Gastroesophageal sphincter (tissue), 4 donors: ENCODE measurements around the gene ITK. TPM values are rescaled to one million over a fixed set of nuclear protein-coding genes. Genes with fewer than 3 reads are reported as not detected.

Source experiments
- ATAC-seq: fragments of 150-250 bp; one replicate; pipeline ENCODE4 v1.9.1; 2016; ENCODE audit warnings: mild to moderate bottlenecking, moderate library complexity
- H3K27ac ChIP-seq, 4 donors: fragments of 200-600 bp; sonication (generic) in 3 of 4; 1 replicate in 3 of 4; 2 replicates in 1 of 4; pipeline ENCODE4 v1.5.1; 2016 to 2019
- H3K27me3 ChIP-seq: fragments of 200-600 bp; sonication (generic); one replicate; pipeline ENCODE4 v1.5.1; 2019
- H3K36me3 ChIP-seq, 2 donors: fragments of 200-600 bp; sonication (generic); one replicate each; pipeline ENCODE4 v1.5.1; 2019; ENCODE audit warnings: control low read depth in 1 of 2
- H3K4me1 ChIP-seq, 3 donors: fragments of 200-600 bp; sonication (generic); 1 replicate in 2 of 3; 2 replicates in 1 of 3; pipeline ENCODE4 v1.5.1; 2016 to 2019; ENCODE audit warnings: control low read depth in 2 of 3
- H3K4me3 ChIP-seq, 2 donors: fragments of 200-600 bp; sonication (generic); one replicate each; pipeline ENCODE4 v1.5.1; 2019; ENCODE audit warnings: mild to moderate bottlenecking in 1 of 2, moderate library complexity in 1 of 2
- H3K9me3 ChIP-seq, 3 donors: fragments of 200-600 bp; sonication (generic); one replicate each; pipeline ENCODE4 v1.5.1; 2017 to 2019; ENCODE audit warnings: control low read depth in 2 of 3
- EP300 ChIP-seq: sonication (generic); formaldehyde crosslinking; IDR thresholded peaks from one replicate; pipeline ENCODE4 v1.6.1; 2017; ENCODE audit warnings: antibody characterized with exemption, mild to moderate bottlenecking
- POLR2A ChIP-seq, 2 donors: fragments of 450-650 bp; IDR thresholded peaks; one replicate each; pipeline ENCODE4 v1.6.1; 2017; ENCODE audit warnings: antibody characterized with exemption in 2 of 2, mild to moderate bottlenecking in 2 of 2, moderate library complexity in 1 of 2
- POLR2AphosphoS5 ChIP-seq: sonication (generic); formaldehyde crosslinking; IDR thresholded peaks from one replicate; pipeline ENCODE4 v1.6.1; 2017; ENCODE audit warnings: antibody characterized with exemption
- WGBS, 2 donors: methylation state at CpG; one replicate each; pipeline ENCODE4 v1.1.5; 2018; ENCODE audit warnings: low coverage in 1 of 2; 5-methylcytosine and 5-hydroxymethylcytosine counted together
- total RNA-seq, 4 donors: library from RNA; depleted of rRNA; stranded (reverse); fragments of >200 nt; gene quantifications; one replicate each; pipeline ENCODE4 v1.1.0, GENCODE V29; 2016
- TF ChIP-seq, protein P1 (sequence below), 4 experiments: fragments of 200-600 bp in 2 of 4; fragments of 450-650 bp in 2 of 4; sonication (generic) in 1 of 4; IDR thresholded peaks; one replicate each; pipeline ENCODE4 v1.5.1; 2017 to 2019; ENCODE audit warnings: antibody characterized with exemption in 4 of 4, mild to moderate bottlenecking in 2 of 4, moderate library complexity in 2 of 4

ITK gene
- total RNA-seq, 4 donors from 2014 or later = 0.52 to 3.1 (median 1.8) TPM

- H3K27ac ChIP-seq = no peak overlapping the region
- no peaks in the 10 kb centered on the region for H3K27me3 ChIP-seq
- no peaks in the 10 kb centered on the region for H3K9me3 ChIP-seq
- H3K4me1 ChIP-seq = peaks cover 0 to 20% (median 0%) of the 10 kb centered on the region in 3 donors
- TF ChIP-seq POLR2AphosphoS5 = no peak
- TF ChIP-seq EP300 = no peak
- TF ChIP-seq, protein P1, sequence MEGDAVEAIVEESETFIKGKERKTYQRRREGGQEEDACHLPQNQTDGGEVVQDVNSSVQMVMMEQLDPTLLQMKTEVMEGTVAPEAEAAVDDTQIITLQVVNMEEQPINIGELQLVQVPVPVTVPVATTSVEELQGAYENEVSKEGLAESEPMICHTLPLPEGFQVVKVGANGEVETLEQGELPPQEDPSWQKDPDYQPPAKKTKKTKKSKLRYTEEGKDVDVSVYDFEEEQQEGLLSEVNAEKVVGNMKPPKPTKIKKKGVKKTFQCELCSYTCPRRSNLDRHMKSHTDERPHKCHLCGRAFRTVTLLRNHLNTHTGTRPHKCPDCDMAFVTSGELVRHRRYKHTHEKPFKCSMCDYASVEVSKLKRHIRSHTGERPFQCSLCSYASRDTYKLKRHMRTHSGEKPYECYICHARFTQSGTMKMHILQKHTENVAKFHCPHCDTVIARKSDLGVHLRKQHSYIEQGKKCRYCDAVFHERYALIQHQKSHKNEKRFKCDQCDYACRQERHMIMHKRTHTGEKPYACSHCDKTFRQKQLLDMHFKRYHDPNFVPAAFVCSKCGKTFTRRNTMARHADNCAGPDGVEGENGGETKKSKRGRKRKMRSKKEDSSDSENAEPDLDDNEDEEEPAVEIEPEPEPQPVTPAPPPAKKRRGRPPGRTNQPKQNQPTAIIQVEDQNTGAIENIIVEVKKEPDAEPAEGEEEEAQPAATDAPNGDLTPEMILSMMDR (IDR thresholded peaks at IDR 0.05) = no peak
- TF ChIP-seq POLR2A (IDR thresholded peaks at IDR 0.05) = no peak
- H3K36me3 ChIP-seq = peaks cover 0 to 4% of the 10 kb centered on the region in 2 donors
- H3K4me3 ChIP-seq = no peak overlapping the region
- 67 to 78% methylated on average over 2 to 6 of the region's 6 CpGs for WGBS, 2 donors
- no peak for ATAC-seq
Observed at GRCh38 chr5:157290156-157290980, 109.7 kb downstream of the ITK start.

DNA sequence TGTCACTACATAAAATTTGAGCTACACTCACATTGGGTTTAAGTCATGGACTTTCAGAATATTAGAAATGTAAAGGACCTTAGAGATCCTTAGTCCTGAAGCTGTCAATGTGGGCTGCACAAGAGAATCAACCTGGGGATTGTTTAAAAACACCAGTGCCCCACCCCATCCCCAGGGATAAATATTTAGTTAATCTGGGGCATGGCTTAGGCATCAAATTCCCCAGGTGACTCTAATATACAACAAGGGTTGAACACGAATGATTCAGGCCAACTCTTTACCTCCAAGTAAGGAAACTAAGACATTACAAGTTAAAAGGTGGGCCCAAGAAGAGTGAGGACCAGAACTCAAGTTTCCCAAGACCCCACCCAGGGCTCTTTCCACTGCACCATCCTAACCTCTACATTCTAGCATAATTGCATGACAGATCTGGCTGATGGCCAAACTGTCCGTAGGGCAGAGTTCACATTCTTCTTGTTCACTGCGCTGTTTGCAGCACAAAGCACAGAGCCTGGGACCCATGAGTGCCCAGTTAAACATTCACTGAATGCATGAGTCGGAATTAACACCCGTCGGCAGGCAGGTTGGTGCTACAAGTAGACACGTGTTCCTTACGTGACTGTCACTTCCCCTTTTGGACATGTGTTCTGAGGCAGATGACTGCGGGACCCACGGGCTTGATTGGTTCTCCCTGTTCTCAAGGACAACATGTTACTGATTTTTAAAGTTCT lies 110.5 kb downstream of the ITK start:
- H3K36me3 ChIP-seq = peaks cover 0 to 7% of the 10 kb centered on the region in 2 donors
- no peaks in the 10 kb centered on the region for H3K27me3 ChIP-seq
- no peak for TF ChIP-seq EP300
- TF ChIP-seq, protein P1 (IDR thresholded peaks at IDR 0.05) = no peak
- no peak for TF ChIP-seq POLR2AphosphoS5
- no peak for TF ChIP-seq POLR2A (IDR thresholded peaks at IDR 0.05)
- 82 to 90% methylated on average over 10 of the region's 10 CpGs for WGBS, 2 donors
- no peak for ATAC-seq
- H3K4me3 ChIP-seq = no peak overlapping the region
- no peak overlapping the region for H3K27ac ChIP-seq
- no peaks in the 10 kb centered on the region for H3K9me3 ChIP-seq
- peaks cover 0 to 12% (median 0%) of the 10 kb centered on the region in 3 donors for H3K4me1 ChIP-seq

DNA sequence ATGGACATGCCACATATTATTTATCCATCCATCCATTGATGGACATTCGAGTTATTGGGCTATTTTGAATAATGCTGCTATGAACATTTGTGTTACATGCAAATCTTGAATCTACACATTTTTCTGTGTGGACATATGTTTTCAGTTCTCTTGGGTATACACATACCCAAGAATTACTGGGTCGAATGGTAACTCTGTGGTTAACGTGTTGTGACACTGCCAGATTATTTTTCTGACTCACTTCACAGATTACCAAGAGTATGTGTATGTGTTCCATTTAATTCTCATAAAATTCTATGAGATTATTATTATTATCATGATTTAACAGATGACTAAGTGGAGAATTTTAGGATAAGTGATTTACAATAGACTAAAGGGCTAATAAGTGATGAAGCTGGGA lies 112.0 kb downstream of the ITK start:
- 90 to 95% methylated on average over 3 of the region's 3 CpGs for WGBS, 2 donors
- no peak overlapping the region for H3K4me3 ChIP-seq
- no peak for ATAC-seq
- TF ChIP-seq, protein P1 (IDR thresholded peaks at IDR 0.05) = no peak
- TF ChIP-seq EP300 = no peak
- TF ChIP-seq POLR2A (IDR thresholded peaks at IDR 0.05) = no peak
- TF ChIP-seq POLR2AphosphoS5 = no peak
- H3K36me3 ChIP-seq = peaks cover 0 to 21% of the 10 kb centered on the region in 2 donors
- H3K9me3 ChIP-seq = no peaks in the 10 kb centered on the region
- no peaks in the 10 kb centered on the region for H3K4me1 ChIP-seq
- no peaks in the 10 kb centered on the region for H3K27me3 ChIP-seq
- H3K27ac ChIP-seq = no peak overlapping the region

GRCh38 chr5:157294407-157295091 lies 113.9 kb downstream of the ITK start:
- WGBS, 2 donors = 75 to 94% methylated on average over 3 of the region's 7 CpGs
- ATAC-seq = no peak
- Histone ChIP-seq H3K4me1 (no peaks in the 10 kb centered on the region), H3K27ac (no peak overlapping the region), H3K4me3 (no peak overlapping the region), H3K36me3 (peaks cover 0 to 21% of the 10 kb centered on the region in 2 donors), H3K9me3 (no peaks in the 10 kb centered on the region), H3K27me3 (no peaks in the 10 kb centered on the region)
- TF ChIP-seq POLR2AphosphoS5 (no peak), EP300 (no peak), POLR2A (IDR thresholded peaks at IDR 0.05) (no peak)
- TF ChIP-seq, protein P1 (IDR thresholded peaks at IDR 0.05) = no peak
